Suppressor macrophage treated with lipopolysaccharide for 4 hours (primary cell): ENCODE results near the gene ZNF575.
A peak's percentile ranks its signal among the peaks of the same experiment; 100 is the strongest.

ENCODE experiments used
- DNase-seq: peaks from one replicate; pipeline ENCODE4 v3.0.0-alpha.2; 2020

The ZNF575 gene

GRCh38 chr19:43532962-43533545 is at the start of gene ZNF575:
ZNF575 (plus strand) TSS chr19:43533188; CDS start chr19:43534423, 1,235 bp downstream.
- DNase-seq: peak; percentile 86

GRCh38 chr19:43483281-43483680 is 49.7 kb upstream of the ZNF575 start:
- no peak for DNase-seq

GRCh38 chr19:43485951-43486350 is 47.0 kb upstream of the ZNF575 start:
- peak; percentile 44 for DNase-seq

- no peak for DNase-seq
Measured at GRCh38 chr19:43486412-43486811, 46.6 kb upstream of the ZNF575 start.

- DNase-seq: no peak
Measured at GRCh38 chr19:43488179-43488578, 44.8 kb upstream of the ZNF575 start.

GRCh38 chr19:43489310-43489709 is 43.7 kb upstream of the ZNF575 start:
- peak; percentile 40 for DNase-seq

GRCh38 chr19:43489979-43490599 is 42.9 kb upstream of the ZNF575 start:
- DNase-seq: no peak

- no peak for DNase-seq
Measured at GRCh38 chr19:43490759-43491158, 42.2 kb upstream of the ZNF575 start.

- DNase-seq: no peak
Measured at GRCh38 chr19:43495082-43495481, 37.9 kb upstream of the ZNF575 start.

- DNase-seq: no peak
Measured at GRCh38 chr19:43496960-43497359, 36.0 kb upstream of the ZNF575 start.

- no peak for DNase-seq
Measured at GRCh38 chr19:43498233-43498842, 34.6 kb upstream of the ZNF575 start.

GRCh38 chr19:43499042-43499441 is 33.9 kb upstream of the ZNF575 start:
- no peak for DNase-seq

GRCh38 chr19:43501661-43502418 is 31.1 kb upstream of the ZNF575 start:
- no peak for DNase-seq

GRCh38 chr19:43502419-43502976 is 30.5 kb upstream of the ZNF575 start:
- DNase-seq: no peak

GRCh38 chr19:43503501-43504425 is 29.2 kb upstream of the ZNF575 start:
- peak; percentile 96 for DNase-seq

- no peak for DNase-seq
Measured at GRCh38 chr19:43504426-43505185, 28.4 kb upstream of the ZNF575 start, which contains the start of gene PHLDB3. PHLDB3 (minus strand) TSS chr19:43504746; CDS start chr19:43504118, 628 bp downstream.

- no peak for DNase-seq
Measured at GRCh38 chr19:43505186-43505456, 27.9 kb upstream of the ZNF575 start.

GRCh38 chr19:43505941-43506340 is 27.0 kb upstream of the ZNF575 start:
- no peak for DNase-seq

- no peak for DNase-seq
Measured at GRCh38 chr19:43506629-43507028, 26.4 kb upstream of the ZNF575 start.

- no peak for DNase-seq
Measured at GRCh38 chr19:43507880-43508279, 25.1 kb upstream of the ZNF575 start.

GRCh38 chr19:43510713-43511112 is 22.3 kb upstream of the ZNF575 start:
- no peak for DNase-seq

GRCh38 chr19:43511324-43511723 is 21.7 kb upstream of the ZNF575 start:
- no peak for DNase-seq
